GM19372 (cell line): ENCODE data around the gene RIPOR1.

Experiments used
- ATAC-seq: cut with Tn5 transposase; IDR thresholded peaks from one replicate; pipeline ENCODE4 v1.9.1; 2021; ENCODE audit warnings: mild to moderate bottlenecking, low read depth, moderate library complexity; ENCODE audit not compliant: unreplicated experiment

Gene RIPOR1

DNA sequence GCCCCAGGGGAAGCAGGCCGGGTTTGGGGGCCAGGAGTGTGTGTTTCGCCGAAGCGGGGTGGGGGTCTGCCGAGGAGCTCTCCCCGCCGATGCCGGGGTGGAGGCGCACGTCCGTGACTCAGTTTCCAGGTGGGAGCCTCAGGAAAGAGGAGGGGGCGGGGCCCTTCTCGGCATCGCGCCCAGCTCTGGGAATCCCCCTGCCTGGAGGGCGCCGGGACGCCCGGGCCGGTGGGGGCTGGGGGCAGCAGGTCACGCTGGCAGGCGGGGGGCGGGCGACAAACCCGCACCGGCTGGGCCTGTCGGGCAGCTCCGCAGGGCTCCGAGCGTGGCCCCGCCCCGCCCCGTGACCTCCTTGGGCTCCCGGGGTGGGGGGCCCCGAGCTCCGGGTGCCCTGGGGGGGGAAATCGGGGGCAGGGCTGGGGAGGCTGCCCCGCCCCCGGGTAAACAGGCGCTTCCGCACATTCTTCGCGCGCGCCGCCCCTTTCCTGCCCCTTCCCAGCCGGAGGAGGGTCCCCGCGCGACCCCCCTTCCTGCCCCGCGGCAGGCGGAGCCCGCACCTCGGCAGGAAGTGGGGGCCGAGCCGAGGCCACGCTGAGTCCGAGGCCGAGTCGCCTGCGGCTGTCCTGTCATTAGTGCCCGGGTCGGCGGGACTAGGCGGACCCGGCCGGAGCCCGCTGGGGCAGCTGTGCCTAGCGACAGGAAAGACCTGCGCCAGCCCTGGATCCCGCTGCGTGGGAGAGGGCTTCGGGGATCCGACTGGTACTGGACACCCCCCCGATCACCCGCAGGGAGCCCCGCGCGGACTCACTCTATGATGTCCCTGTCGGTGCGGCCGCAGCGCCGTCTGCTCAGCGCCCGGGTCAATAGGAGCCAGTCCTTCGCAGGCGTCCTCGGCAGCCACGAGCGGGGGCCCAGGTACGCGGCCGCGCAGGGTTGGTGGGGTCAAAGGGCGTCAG lies 9.3 kb downstream of the RIPOR1 start:
- ATAC-seq, result no peak

DNA sequence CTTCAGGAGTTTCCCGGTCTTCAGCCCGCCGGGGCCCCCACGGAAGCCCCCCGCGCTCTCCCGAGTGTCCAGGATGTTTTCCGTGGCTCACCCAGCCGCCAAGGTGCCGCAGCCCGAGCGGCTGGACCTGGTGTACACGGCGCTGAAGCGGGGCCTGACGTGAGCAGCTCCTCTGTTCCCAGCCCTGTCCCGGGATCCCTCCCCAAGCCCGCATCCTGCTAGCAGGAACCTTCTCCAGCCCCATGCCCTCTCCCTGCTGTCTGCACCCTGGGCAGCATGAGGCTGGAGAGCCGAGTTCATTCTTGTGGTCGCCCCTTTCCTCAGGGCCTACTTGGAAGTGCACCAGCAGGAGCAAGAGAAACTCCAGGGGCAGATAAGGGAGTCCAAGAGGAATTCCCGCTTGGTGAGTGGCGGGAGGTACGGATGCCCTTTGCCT lies 10.1 kb downstream of the RIPOR1 start:
- ATAC-seq, result no peak

DNA sequence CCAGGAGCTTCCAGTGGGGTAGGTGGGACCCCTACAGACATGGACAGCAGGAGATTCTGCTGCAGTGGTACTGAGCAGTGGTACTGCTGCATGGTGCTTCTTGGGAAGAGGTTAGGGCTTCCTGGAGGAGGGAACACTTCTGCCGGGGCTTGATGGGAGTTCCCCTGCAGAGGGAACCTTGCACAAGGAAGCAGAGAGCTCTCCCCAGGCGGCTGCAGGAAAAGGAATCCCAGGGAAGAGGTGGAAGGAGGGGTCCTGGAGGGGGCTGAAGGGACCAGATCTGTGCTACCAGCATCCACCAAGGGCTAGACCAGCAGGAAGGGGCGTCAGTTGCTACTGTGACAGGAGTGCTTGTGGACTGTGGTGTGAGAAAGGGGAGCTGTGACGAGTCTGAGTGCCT lies 10.6 kb downstream of the RIPOR1 start:
- ATAC-seq, result no peak

DNA sequence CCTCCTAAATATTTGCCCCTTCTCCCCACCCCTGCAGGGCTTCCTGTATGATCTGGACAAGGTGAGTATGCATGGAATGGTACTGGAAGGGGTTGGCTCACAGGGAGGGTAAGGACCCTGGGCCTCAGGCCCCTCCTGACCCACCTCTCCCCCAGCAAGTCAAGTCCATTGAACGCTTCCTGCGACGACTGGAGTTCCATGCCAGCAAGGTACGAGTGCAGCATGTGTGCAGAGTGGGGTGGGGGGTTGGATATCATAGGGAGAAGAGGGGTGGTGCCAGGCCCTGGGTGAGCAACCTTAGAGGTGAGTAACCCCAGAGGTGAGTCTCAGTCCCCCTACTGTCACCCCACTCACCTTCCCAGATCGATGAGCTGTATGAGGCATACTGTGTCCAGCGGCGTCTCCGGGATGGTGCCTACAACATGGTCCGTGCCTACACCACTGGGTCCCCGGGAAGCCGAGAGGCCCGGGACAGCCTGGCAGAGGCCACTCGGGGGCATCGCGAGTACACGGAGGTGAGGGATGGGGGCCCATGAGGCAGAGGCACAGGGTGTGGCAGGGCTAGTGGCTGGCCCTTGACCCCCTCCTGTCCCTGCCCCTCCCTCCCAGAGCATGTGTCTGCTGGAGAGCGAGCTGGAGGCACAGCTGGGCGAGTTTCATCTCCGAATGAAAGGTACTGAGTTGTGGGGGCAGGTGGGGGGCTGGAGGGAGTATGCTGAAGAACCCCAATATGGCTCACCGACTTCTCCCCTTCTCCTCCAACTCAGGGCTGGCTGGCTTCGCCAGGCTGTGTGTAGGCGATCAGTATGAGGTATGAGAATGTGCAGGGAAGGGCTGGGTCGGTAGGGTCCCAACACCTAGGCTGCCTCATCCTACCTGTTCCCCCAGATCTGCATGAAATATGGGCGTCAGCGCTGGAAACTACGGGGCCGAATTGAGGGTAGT lies 11.3 kb downstream of the RIPOR1 start:
- ATAC-seq, result no peak

DNA sequence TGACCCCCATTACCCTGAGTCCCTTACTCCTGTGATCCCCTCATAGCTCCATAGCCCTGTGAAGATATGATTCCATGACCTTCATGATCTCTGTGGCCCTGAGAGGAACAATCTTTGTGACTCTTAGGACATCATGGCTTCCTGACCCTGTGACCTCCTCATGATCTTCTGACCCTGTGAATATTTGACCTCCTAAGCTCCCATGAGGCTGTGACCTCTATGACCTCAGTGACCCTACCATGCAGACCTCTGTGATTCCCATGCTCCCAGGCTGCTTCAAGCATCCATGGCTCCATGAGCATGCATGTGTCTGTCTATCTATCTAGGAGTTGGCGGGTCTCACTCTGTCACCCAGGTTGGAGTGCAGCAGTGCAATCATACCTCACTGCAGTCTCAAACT lies 12.1 kb downstream of the RIPOR1 start:
- ATAC-seq, result no peak

DNA sequence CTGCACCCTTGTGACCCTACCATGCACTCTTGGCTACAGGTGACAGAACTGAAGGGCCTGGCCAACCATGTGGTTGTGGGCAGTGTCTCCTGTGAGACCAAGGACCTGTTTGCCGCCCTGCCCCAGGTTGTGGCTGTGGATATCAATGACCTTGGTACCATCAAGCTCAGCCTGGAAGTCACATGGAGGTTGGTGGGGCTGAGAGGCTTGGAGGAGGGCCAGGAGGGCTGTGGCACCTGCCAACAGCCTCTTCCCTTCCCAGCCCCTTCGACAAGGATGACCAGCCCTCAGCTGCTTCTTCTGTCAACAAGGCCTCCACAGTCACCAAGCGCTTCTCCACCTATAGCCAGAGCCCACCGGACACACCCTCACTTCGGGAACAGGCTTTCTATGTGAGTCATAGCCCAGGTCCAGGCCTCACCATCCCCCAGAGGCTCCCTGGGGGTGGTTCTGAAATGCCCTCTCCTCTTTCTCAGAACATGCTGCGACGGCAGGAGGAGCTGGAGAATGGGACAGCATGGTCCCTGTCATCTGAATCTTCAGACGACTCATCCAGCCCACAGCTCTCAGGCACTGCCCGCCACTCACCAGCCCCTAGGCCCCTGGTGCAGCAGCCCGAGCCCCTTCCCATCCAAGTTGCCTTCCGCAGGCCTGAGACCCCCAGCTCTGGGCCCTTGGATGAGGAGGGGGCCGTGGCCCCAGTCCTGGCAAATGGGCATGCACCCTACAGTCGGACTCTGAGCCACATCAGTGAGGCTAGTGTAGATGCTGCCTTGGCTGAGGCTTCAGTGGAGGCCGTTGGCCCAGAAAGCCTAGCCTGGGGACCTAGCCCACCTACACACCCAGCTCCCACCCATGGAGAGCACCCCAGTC lies 13.0 kb downstream of the RIPOR1 start:
- no peak for ATAC-seq

DNA sequence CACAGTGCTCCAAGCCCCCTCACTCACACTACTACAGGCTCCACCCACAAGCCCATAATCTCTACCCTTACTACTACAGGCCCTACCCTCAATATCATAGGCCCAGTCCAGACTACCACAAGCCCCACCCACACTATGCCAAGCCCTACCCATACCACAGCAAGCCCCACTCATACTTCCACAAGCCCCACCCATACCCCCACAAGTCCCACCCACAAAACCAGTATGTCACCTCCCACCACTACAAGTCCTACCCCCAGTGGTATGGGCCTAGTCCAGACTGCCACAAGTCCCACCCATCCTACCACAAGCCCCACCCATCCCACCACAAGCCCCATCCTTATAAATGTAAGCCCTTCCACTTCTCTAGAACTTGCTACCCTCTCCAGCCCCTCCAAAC lies 13.8 kb downstream of the RIPOR1 start:
- no peak for ATAC-seq

DNA sequence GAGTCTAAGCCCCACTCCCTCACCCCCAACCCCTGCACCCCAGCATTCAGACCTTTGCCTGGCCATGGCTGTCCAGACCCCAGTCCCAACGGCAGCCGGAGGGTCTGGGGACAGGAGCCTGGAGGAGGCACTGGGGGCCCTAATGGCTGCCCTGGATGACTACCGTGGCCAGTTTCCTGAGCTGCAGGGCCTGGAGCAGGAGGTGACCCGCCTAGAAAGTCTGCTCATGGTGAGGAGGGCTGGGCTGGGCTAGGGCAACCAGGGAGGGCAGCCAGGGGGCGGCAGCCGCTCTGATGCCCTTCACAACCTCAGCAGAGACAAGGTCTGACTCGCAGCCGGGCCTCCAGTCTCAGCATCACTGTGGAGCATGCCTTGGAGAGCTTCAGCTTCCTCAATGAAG lies 14.4 kb downstream of the RIPOR1 start:
- no peak for ATAC-seq

DNA sequence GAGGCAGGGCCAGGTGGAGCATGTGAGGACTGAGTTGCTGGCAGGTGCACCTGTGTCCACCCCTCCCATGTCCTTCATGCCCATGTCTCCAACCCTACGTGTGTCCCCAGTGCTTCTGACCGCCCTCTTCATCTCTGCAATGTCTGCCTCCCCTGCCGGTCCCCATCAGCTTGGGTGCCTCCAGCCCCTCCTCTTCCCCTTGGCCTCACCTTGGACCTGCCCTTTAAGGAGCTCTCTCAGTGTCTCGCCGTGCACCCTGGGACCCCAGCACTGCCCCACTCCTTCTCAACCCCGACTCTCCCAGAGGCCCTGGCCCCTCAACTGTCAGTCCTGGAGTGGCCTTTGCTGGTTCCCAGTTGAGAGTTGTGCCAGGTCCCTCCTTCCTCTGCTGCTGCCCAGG lies 15.0 kb downstream of the RIPOR1 start:
- no peak for ATAC-seq

DNA sequence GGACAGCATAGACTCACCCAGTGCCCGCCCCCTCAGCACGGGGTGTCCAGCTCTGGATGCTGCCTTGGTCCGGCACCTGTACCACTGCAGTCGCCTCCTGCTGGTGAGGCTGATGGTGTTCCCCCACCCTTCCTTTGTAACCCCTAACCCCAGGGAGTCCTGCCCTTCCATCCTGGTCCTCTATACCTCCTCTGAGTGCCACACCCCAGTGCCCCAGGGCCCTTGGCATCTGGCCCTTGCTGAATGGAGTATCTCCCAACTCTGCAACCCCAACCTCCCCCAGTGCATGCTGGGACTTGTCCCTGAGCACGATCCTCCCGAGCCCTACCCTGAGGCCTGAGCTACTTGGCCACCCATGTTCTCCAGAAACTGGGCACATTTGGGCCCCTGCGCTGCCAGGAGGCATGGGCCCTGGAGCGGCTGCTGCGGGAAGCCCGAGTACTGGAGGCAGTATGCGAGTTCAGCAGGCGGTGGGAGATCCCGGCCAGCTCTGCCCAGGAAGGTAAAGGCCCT lies 15.8 kb downstream of the RIPOR1 start:
- ATAC-seq, result no peak

DNA sequence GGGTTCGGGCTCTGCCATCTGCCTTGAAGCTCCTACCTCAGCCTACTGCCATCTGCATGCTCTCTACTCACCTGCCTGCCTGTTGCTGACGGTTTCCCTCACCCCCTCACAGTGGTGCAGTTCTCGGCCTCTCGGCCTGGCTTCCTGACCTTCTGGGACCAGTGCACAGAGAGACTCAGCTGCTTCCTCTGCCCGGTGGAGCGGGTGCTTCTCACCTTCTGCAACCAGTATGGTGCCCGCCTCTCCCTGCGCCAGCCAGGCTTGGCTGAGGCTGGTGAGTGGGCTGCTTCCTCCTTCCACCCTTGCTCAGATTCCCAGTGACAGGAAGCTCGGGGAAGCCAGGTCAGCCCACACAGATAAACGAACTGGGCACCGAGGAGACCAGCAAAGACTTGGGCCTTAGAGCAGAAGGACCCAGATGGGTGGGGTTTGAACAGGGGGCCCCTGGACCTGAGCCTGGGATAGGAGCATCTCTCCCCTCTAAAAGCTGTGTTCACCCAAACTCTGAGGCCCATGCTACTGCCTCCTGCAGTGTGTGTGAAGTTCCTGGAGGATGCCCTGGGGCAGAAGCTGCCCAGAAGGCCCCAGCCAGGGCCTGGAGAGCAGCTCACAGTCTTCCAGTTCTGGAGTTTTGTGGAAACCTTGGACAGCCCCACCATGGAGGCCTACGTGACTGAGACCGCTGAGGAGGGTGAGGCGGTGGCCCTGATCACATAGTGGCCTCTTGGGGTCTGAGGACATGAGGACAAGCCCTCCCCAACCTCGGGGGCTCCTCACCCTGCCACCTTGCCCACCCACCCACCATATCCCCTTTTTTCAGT lies 16.4 kb downstream of the RIPOR1 start:
- no peak for ATAC-seq

DNA sequence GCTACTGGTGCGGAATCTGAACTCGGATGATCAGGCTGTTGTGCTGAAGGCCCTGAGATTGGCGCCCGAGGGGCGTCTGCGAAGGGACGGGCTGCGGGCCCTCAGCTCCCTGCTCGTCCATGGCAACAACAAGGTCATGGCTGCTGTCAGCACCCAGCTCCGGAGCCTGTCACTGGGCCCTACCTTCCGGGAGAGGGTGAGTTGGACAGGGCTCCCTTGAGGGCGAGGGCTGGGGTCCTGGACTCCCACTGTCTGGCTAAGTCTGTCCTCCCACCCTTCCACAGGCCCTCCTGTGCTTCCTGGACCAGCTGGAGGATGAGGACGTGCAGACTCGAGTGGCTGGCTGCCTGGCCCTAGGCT lies 17.0 kb downstream of the RIPOR1 start:
- no peak for ATAC-seq

DNA sequence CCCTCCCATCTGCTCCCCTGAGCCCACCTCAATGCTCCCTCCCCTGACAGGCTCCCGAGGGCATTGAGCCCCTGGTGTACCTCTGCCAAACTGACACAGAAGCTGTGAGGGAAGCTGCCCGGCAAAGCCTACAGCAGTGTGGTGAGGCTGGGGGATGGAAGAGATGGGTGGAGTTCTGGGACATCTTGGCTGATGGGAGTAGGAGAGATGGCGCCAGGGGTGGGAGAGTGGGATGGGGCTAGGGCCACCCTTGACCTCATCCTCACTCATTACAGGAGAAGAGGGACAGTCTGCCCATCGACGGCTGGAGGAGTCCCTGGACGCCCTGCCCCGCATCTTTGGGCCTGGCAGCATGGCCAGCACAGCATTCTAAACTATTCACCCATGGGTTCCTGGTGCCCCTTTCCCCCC lies 17.5 kb downstream of the RIPOR1 start:
- no peak for ATAC-seq

DNA sequence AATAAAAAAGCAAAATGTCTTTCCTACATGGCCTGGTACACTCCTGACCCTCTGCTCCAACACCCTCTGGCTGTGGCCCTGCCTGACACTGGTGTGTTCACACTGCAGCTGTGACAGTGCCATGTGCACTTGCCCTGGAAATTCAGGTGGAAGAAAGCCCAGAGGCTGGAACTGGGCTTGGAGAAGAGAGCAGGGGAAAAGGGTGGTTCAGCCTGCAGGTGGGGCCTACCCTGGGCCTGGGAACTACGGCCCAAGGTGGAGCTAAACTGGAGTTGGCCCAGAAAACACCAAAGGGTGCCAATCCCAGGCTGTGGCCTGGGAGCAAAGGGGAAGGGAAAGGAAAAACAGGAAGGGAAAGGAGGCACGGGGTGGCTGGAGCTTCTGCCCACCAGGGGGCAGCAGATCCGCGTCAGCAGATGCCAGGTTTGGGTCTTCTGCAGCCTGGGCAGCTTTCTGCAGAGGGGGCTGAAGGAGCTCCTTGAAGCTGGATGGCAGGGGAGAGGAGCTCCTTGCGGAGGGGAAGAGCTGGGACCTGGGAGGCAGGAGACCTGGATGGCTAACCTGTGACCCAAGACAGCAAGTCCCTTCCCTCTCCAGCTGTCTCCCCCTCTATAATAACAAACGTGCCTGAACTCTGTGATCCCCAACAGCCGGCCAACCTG lies 18.3 kb downstream of the RIPOR1 start:
- ATAC-seq, result no peak

DNA sequence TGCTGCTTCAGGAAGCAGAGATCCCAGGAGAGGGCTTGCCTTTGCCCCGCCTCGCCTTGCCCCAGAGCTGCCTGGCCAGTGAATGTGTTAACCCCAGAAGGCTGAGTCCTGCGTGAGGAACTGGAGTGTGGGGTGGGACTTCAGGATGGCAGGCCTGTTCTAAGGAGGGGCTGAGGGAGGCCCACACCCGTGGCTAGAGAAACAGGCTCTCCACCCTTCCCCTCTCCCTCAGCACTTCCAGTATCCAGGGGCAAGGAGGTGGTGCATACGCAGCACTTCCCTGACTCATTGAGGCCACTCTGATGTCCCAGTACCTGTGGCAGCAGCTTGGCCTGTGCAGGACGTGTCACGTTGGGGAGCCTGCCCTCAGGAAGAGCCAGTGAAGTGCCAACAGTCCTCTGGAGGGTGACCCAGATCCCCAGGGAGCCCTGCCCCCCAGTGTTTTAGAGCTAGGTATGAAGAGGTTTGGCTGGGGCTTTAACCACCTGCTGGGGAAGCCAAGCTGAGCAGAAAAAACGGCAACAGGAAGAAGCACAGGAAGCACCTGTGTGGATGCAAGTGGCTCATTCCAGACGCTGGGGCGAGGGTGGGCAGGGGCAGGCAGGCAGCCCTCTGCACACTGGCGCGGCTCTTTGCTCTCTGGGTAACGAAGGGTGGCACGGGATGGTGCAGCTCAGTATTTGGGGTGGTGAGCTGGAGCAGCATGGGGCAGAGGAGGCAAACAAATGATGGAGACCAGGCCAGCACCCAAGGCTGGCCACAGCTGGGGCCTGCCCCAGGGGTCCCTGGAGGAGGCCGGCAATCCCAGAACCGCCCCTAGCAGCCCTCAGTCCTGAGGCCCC lies 19.0 kb downstream of the RIPOR1 start:
- ATAC-seq, result no peak

DNA sequence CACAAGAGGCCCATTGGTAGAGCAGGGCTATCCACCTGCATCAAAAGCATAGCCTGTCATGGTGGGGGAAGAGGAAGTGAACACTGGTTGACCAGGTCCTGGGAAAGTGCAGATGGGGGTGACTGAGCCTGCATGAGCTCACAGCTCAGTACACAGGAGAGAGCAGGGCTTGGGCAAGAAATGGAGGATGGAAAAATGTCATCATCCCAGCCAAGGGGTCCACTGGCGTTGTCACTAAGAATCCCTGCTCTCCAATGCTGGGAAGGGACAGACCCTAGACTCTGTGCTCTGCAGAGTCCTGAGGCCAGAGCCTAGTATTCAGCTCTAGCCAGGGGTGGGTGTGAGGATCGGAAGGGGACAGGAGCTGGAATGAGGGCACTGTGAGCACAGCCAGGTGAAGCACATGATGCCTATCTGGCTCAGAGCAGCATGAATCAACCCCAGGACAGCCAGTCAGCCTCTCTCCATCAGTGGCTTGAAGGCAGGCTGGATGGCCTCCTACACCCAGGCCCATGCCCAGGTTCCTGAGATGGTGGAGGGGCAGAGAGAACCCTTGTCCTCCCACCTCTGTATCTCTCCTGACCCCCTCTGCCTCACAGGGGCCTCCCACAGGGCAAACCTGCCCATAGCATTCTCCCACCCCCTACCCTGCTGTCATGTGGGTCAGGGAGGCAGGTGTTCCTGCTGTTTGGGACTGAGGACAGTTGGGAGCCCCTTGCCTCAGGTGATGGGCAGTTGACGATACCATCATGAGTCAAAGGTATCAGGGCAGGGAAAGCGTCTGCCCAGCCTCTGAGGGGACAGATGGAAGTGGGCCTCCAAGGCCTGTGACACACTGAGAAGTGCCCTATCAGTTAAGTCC lies 19.9 kb downstream of the RIPOR1 start:
- no peak for ATAC-seq

DNA sequence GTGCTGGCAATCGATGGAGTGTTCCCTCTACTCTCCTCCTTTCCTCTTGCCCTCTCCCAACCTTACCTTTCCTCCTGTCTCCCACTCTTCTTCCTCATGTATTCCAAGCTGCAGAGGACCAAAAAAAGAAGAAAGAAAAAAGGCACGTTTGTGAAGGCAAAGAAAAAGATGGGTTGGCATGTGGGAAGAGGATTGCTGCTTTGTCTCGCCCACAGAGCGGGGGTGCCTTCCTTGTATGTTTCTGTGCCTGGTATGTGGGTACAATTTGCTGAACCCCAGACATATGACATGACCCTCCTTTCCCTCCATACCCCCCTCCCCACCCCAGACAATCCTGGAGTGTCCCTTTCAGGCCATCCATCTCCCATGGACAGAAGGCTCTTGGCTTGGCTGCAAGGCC lies 20.6 kb downstream of the RIPOR1 start:
- ATAC-seq, result no peak
